Nephron (organoid): ENCODE results near the gene TCAF1.
"Not testable (repeated sequence)": the region's sequence is repeated elsewhere in the genome, so short reads cannot be mapped to it uniquely, and the experiment has no call there.

ENCODE experiments used
- H3K27ac Mint-ChIP-seq, 3 experiments: 2 replicates each; pipeline ENCODE4 v1.8.0; 2020; ENCODE audit warnings: mixed read lengths in 3 of 3, mild to moderate bottlenecking in 2 of 3, moderate library complexity in 1 of 3
- H3K27me3 Mint-ChIP-seq: 2 replicates; pipeline ENCODE4 v1.8.0; 2021; ENCODE audit warnings: low read depth, mild to moderate bottlenecking, moderate library complexity, mixed read lengths
- H3K36me3 Mint-ChIP-seq: 2 replicates; pipeline ENCODE4 v1.8.0; 2020; ENCODE audit warnings: low read depth, mixed read lengths
- H3K4me1 Mint-ChIP-seq: 2 replicates; pipeline ENCODE4 v1.8.0; 2020; ENCODE audit warnings: mixed read lengths
- H3K4me3 Mint-ChIP-seq, 3 experiments: 2 replicates each; pipeline ENCODE4 v1.8.0; 2020; ENCODE audit warnings: mild to moderate bottlenecking in 3 of 3, mixed read lengths in 3 of 3, moderate library complexity in 2 of 3
- H3K9me3 Mint-ChIP-seq: 2 replicates; pipeline ENCODE4 v1.8.0; 2020; ENCODE audit warnings: mixed read lengths
- CTCF ChIP-seq, 3 experiments: fragments of 200-600 bp; sonication (generic); IDR thresholded peaks; one replicate each; pipeline ENCODE4 v1.5.0; 2021; ENCODE audit warnings: antibody characterized with exemption in 3 of 3; ENCODE audit not compliant: unreplicated experiment in 3 of 3

TCAF1 gene

GRCh38 chr7:143882020-143882603 is 19.9 kb downstream of the TCAF1 start:
- peaks cover 29% of the 10 kb centered on the region for H3K36me3 Mint-ChIP-seq
- peak overlapping the region; percentile 89 to 99 (median 97) for H3K27ac Mint-ChIP-seq
- no peaks in the 10 kb centered on the region for H3K27me3 Mint-ChIP-seq
- no peak for TF ChIP-seq CTCF (IDR thresholded peaks at IDR 0.05; ENCODE audit: unreplicated experiment in 3 of 3)
- no peaks in the 10 kb centered on the region for H3K9me3 Mint-ChIP-seq
- peak overlapping the region; percentile 93 to 99 (median 99) for H3K4me3 Mint-ChIP-seq
- peaks cover 67% of the 10 kb centered on the region for H3K4me1 Mint-ChIP-seq

GRCh38 chr7:143878884-143879283 is 23.1 kb downstream of the TCAF1 start:
- Mint-ChIP-seq H3K27ac (no peak overlapping the region), H3K27me3 (no peaks in the 10 kb centered on the region), H3K36me3 (peaks cover 56% of the 10 kb centered on the region), H3K9me3 (no peaks in the 10 kb centered on the region), H3K4me1 (peaks cover 70% of the 10 kb centered on the region), H3K4me3 (no peak overlapping the region)
- TF ChIP-seq CTCF (IDR thresholded peaks at IDR 0.05; ENCODE audit: unreplicated experiment in 3 of 3): no peak

- Mint-ChIP-seq H3K4me1 (peaks cover 59% of the 10 kb centered on the region), H3K27me3 (no peaks in the 10 kb centered on the region), H3K27ac (peak overlapping the region in 1 of 3 experiments; percentile 13), H3K4me3 (no peak overlapping the region), H3K9me3 (no peaks in the 10 kb centered on the region), H3K36me3 (peaks cover 56% of the 10 kb centered on the region)
- TF ChIP-seq CTCF (IDR thresholded peaks at IDR 0.05; ENCODE audit: unreplicated experiment in 3 of 3): no peak
These were observed 24.9 kb downstream of the TCAF1 start for GRCh38 chr7:143877098-143877497.

GRCh38 chr7:143876218-143876617 is 25.8 kb downstream of the TCAF1 start:
- H3K27ac Mint-ChIP-seq: no peak overlapping the region
- no peaks in the 10 kb centered on the region for H3K27me3 Mint-ChIP-seq
- H3K36me3 Mint-ChIP-seq: peaks cover 56% of the 10 kb centered on the region
- H3K4me1 Mint-ChIP-seq: peaks cover 50% of the 10 kb centered on the region
- TF ChIP-seq CTCF (IDR thresholded peaks at IDR 0.05; ENCODE audit: unreplicated experiment in 3 of 3): no peak
- no peaks in the 10 kb centered on the region for H3K9me3 Mint-ChIP-seq
- H3K4me3 Mint-ChIP-seq: no peak overlapping the region

- not testable (repeated sequence) for H3K4me3 Mint-ChIP-seq, H3K27me3 Mint-ChIP-seq, H3K9me3 Mint-ChIP-seq, H3K27ac Mint-ChIP-seq
- peaks cover 23% of the 10 kb centered on the region for H3K4me1 Mint-ChIP-seq
- peaks cover 35% of the 10 kb centered on the region for H3K36me3 Mint-ChIP-seq
These were observed 28.7 kb downstream of the TCAF1 start for GRCh38 chr7:143873242-143873641.

- H3K27me3 Mint-ChIP-seq, H3K4me3 Mint-ChIP-seq, H3K27ac Mint-ChIP-seq: not testable (repeated sequence)
These were observed 30.4 kb downstream of the TCAF1 start for GRCh38 chr7:143871534-143871933.

GRCh38 chr7:143857994-143858393 is 44.0 kb downstream of the TCAF1 start:
- not testable (repeated sequence) for H3K27me3 Mint-ChIP-seq, H3K36me3 Mint-ChIP-seq, H3K9me3 Mint-ChIP-seq, H3K27ac Mint-ChIP-seq, H3K4me1 Mint-ChIP-seq, H3K4me3 Mint-ChIP-seq

More at GRCh38 chr7:143871534-143871933, 30.4 kb downstream of the TCAF1 start:
- H3K9me3 Mint-ChIP-seq, H3K4me1 Mint-ChIP-seq: not testable (repeated sequence)
- H3K36me3 Mint-ChIP-seq: peaks cover 21% of the 10 kb centered on the region

GRCh38 chr7:143855443-143855842 is 46.5 kb downstream of the TCAF1 start:
- not testable (repeated sequence) for H3K4me3 Mint-ChIP-seq, H3K27ac Mint-ChIP-seq, H3K36me3 Mint-ChIP-seq, H3K27me3 Mint-ChIP-seq, H3K9me3 Mint-ChIP-seq, H3K4me1 Mint-ChIP-seq
